ENCODE measurements around the gene EVPL. TPM values are rescaled to one million over a fixed set of nuclear protein-coding genes. Genes with fewer than 3 reads are reported as not detected.
"Not testable (repeated sequence)": the region's sequence is repeated elsewhere in the genome, so short reads cannot be mapped to it uniquely, and the experiment has no call there.

EVPL gene
- total RNA-seq, 4 donors from 2014 or later, result 14.8 to 33.4 (median 23.3) TPM

- Histone ChIP-seq H3K27me3 (no peaks in the 10 kb centered on the region), H3K27ac (peak overlapping the region in 1 of 3 donors; percentile 23), H3K9me3 (no peaks in the 10 kb centered on the region), H3K4me1 (peaks cover 27 to 32% of the 10 kb centered on the region in 2 donors), H3K36me3 (peaks cover 65 to 72% of the 10 kb centered on the region in 2 donors), H3K4me3 (replicated peaks in 1 of 3) (no peak overlapping the region)
- no peak for DNase-seq
- no peak for TF ChIP-seq CTCF (IDR thresholded peaks at IDR 0.05)
- TF ChIP-seq POLR2A (IDR thresholded peaks at IDR 0.05), result no peak
- intact Hi-C loops (cut with DNase I), result no loop called here
- 89 to 93% methylated on average over 9 of the region's 9 CpGs for WGBS, 2 donors
Observed at GRCh38 chr17:76048025-76048605, 21.0 kb upstream of the EVPL start.

- no peak for DNase-seq
- intact Hi-C loops (cut with DNase I), result no loop called here
- 86 to 87% methylated on average over 8 of the region's 8 CpGs for WGBS, 2 donors
Observed at GRCh38 chr17:76046064-76046463, 19.0 kb upstream of the EVPL start.

GRCh38 chr17:76044475-76045007 lies 17.4 kb upstream of the EVPL start:
- H3K27ac ChIP-seq; H3K4me1 ChIP-seq; intact Hi-C loops (cut with DNase I); H3K4me3 ChIP-seq (replicated peaks in 1 of 3); H3K9me3 ChIP-seq; H3K27me3 ChIP-seq; DNase-seq: not testable (repeated sequence)
- H3K36me3 ChIP-seq, result peaks cover 95 to 98% of the 10 kb centered on the region in 2 donors
- 64 to 75% methylated on average over 10 to 11 of the region's 11 CpGs for WGBS, 2 donors

More at GRCh38 chr17:76046064-76046463, 19.0 kb upstream of the EVPL start:
- peaks cover 14 to 18% of the 10 kb centered on the region in 2 donors for H3K4me1 ChIP-seq
- no peak for TF ChIP-seq POLR2A (IDR thresholded peaks at IDR 0.05)
- TF ChIP-seq CTCF (IDR thresholded peaks at IDR 0.05), result no peak
- H3K4me3 ChIP-seq (replicated peaks in 1 of 3), result no peak overlapping the region
- H3K27ac ChIP-seq, result no peak overlapping the region
- peaks cover 86 to 92% of the 10 kb centered on the region in 2 donors for H3K36me3 ChIP-seq
- H3K27me3 ChIP-seq, result no peaks in the 10 kb centered on the region
- no peaks in the 10 kb centered on the region for H3K9me3 ChIP-seq

- intact Hi-C loops (cut with DNase I); DNase-seq; H3K4me3 ChIP-seq (replicated peaks in 1 of 3); H3K4me1 ChIP-seq; H3K27me3 ChIP-seq; H3K9me3 ChIP-seq; H3K27ac ChIP-seq: not testable (repeated sequence)
- H3K36me3 ChIP-seq, result peaks cover 94 to 98% of the 10 kb centered on the region in 2 donors
- WGBS, 2 donors, result 90% methylated on average over 3 of the region's 3 CpGs
Observed at GRCh38 chr17:76042868-76043267, 15.8 kb upstream of the EVPL start.

DNA sequence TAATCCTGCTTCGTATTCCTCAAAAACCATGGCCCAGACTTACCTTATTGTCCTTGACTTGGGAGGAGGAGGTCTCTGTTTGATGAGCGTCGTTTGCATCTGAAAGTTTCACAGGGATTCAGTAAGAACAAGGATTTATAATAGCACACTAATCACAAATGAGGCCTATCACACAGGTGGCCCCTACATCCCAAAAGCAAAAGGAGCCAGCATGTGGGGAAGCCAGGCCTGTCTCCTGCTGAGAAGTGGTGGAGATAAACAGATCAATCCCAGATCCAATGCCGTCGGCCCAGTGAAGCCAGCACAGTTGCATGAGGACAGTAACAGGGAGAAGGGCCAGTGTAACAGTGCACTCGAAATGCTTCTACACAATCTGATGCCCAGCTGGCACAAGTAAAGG lies 13.3 kb upstream of the EVPL start:
- TF ChIP-seq CTCF (IDR thresholded peaks at IDR 0.05), result no peak
- no peak for TF ChIP-seq POLR2A (IDR thresholded peaks at IDR 0.05)
- Histone ChIP-seq H3K27me3 (no peaks in the 10 kb centered on the region), H3K9me3 (no peaks in the 10 kb centered on the region), H3K36me3 (peaks cover 72 to 73% of the 10 kb centered on the region in 2 donors), H3K27ac (no peak overlapping the region), H3K4me1 (no peaks in the 10 kb centered on the region), H3K4me3 (replicated peaks in 1 of 3) (no peak overlapping the region)
- intact Hi-C loops (cut with DNase I), result no loop called here
- WGBS, 2 donors, result 83 to 84% methylated on average over 6 of the region's 6 CpGs
- DNase-seq, result no peak

GRCh38 chr17:76039121-76039520 lies 12.0 kb upstream of the EVPL start:
- H3K9me3 ChIP-seq, result no peaks in the 10 kb centered on the region
- no peak for TF ChIP-seq CTCF (IDR thresholded peaks at IDR 0.05)
- no peak for TF ChIP-seq POLR2A (IDR thresholded peaks at IDR 0.05)
- DNase-seq, result no peak
- H3K4me1 ChIP-seq, result no peaks in the 10 kb centered on the region
- no peaks in the 10 kb centered on the region for H3K27me3 ChIP-seq
- no peak overlapping the region for H3K4me3 ChIP-seq (replicated peaks in 1 of 3)
- H3K27ac ChIP-seq, result no peak overlapping the region
- intact Hi-C loops (cut with DNase I), result no loop called here
- 91 to 93% methylated on average over 4 to 6 of the region's 6 CpGs for WGBS, 2 donors
- H3K36me3 ChIP-seq, result peaks cover 60% of the 10 kb centered on the region in 2 donors

Measured in thyroid gland (tissue), 4 donors.